DMS 273 treated with DMSO at 0.1 percent for 48 hours (cell line): ENCODE measurements around the gene CUTC.
"Not testable (repeated sequence)": the region's sequence is repeated elsewhere in the genome, so short reads cannot be mapped to it uniquely, and the experiment has no call there.

Experiments
- DNase-seq: peaks from one replicate; lab custom pipeline; 2025; lab: John Stamatoyannopoulos, UW

The CUTC gene

GRCh38 chr10:99743841-99744240, 11.8 kb downstream of the CUTC start:
- no peak for DNase-seq

GRCh38 chr10:99746166-99746565, 14.1 kb downstream of the CUTC start:
- not testable (repeated sequence) for DNase-seq

GRCh38 chr10:99748823-99749451, 16.9 kb downstream of the CUTC start:
- no peak for DNase-seq

GRCh38 chr10:99750641-99751040, 18.6 kb downstream of the CUTC start:
- no peak for DNase-seq

- no peak for DNase-seq
These were observed 22.6 kb downstream of the CUTC start for GRCh38 chr10:99754670-99755069.

- DNase-seq = no peak
These were observed 24.1 kb downstream of the CUTC start for GRCh38 chr10:99756159-99756558.

- no peak for DNase-seq
These were observed 26.3 kb downstream of the CUTC start for GRCh38 chr10:99758211-99758891.

GRCh38 chr10:99760321-99760720, 28.3 kb downstream of the CUTC start:
- DNase-seq = no peak

- no peak for DNase-seq
These were observed 29.3 kb downstream of the CUTC start for GRCh38 chr10:99761365-99761764.

GRCh38 chr10:99765672-99766301, 33.8 kb downstream of the CUTC start:
- no peak for DNase-seq

- DNase-seq = no peak
These were observed 34.3 kb downstream of the CUTC start for GRCh38 chr10:99766302-99766681.

GRCh38 chr10:99767901-99768300, 35.9 kb downstream of the CUTC start:
- no peak for DNase-seq

GRCh38 chr10:99768556-99768955, 36.5 kb downstream of the CUTC start:
- DNase-seq = no peak

GRCh38 chr10:99769706-99770105, 37.7 kb downstream of the CUTC start:
- DNase-seq = no peak

GRCh38 chr10:99770408-99771045, 38.5 kb downstream of the CUTC start:
- no peak for DNase-seq

GRCh38 chr10:99775850-99776249, 43.8 kb downstream of the CUTC start:
- no peak for DNase-seq

GRCh38 chr10:99777918-99778714, 46.1 kb downstream of the CUTC start:
- no peak for DNase-seq

- DNase-seq = no peak
These were observed 47.3 kb downstream of the CUTC start for GRCh38 chr10:99779335-99779734.

GRCh38 chr10:99781734-99782429, 49.8 kb downstream of the CUTC start:
- no peak for DNase-seq

GRCh38 chr10:99782447-99783286, 50.6 kb downstream of the CUTC start, which contains the start of gene ABCC2:
Gene ABCC2, plus strand, starts transcription at chr10:99782640. Its CDS starts 205 bp downstream, at chr10:99782845.
- DNase-seq = no peak
